Measurements from ENCODE around the gene SEMA6A. TPM values are rescaled to one million over a fixed set of nuclear protein-coding genes. Genes with fewer than 3 reads are reported as not detected.

SEMA6A gene
- total and polyA plus RNA-seq, 2 experiments from 2014 or later = 13.2 to 27.6 TPM

DNA sequence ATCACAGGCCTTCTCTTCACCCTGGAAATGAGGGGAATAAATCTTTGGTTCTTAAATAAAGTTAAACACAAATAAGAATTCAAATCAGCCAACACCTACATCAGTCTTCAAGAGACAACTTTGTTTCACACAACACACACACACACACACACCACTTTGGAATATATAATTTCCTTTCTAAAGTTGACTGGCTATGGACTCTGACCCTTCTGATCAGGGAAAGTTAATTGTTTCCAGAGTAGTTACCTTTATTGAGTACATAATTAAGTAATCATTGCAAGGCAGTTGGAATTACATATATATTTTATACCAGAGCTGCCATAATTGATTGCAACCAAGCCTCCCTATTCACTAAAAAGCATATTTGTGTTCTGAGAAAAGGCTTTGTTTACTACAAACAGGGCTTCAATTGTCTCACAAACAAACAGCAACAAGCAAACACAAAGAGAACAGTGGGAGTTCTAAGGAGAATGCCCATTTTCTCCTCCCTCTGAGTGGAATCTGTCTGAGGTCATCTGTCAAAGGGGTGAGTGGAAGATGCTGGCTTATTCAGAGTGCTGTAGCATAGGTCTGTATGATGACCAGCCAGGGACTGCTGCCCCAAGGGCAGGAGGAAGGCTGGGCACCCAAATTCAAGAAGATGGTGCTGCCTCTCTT, 136.6 kb downstream of the SEMA6A start:
- H3K4me3 ChIP-seq = no peak overlapping the region
- no peaks in the 10 kb centered on the region for H3K27me3 ChIP-seq
- DNase-seq (ENCODE audit: low read depth in 1 of 2, low spot score in 1 of 2) = no peak
- no peaks in the 10 kb centered on the region for H3K4me1 ChIP-seq (ENCODE audit: low read depth)
- no peaks in the 10 kb centered on the region for H3K36me3 ChIP-seq
- H3K27ac ChIP-seq = no peak overlapping the region
- TF ChIP-seq, protein P1, sequence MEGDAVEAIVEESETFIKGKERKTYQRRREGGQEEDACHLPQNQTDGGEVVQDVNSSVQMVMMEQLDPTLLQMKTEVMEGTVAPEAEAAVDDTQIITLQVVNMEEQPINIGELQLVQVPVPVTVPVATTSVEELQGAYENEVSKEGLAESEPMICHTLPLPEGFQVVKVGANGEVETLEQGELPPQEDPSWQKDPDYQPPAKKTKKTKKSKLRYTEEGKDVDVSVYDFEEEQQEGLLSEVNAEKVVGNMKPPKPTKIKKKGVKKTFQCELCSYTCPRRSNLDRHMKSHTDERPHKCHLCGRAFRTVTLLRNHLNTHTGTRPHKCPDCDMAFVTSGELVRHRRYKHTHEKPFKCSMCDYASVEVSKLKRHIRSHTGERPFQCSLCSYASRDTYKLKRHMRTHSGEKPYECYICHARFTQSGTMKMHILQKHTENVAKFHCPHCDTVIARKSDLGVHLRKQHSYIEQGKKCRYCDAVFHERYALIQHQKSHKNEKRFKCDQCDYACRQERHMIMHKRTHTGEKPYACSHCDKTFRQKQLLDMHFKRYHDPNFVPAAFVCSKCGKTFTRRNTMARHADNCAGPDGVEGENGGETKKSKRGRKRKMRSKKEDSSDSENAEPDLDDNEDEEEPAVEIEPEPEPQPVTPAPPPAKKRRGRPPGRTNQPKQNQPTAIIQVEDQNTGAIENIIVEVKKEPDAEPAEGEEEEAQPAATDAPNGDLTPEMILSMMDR (IDR thresholded peaks at IDR 0.05; ENCODE audit: low read depth, low read length) = no peak
- H3K9me3 ChIP-seq (ENCODE audit: low read depth) = no peaks in the 10 kb centered on the region

GRCh38 chr5:116437351-116437705, 137.3 kb downstream of the SEMA6A start:
- Histone ChIP-seq H3K27me3 (no peaks in the 10 kb centered on the region), H3K27ac (no peak overlapping the region), H3K9me3 (ENCODE audit: low read depth) (no peaks in the 10 kb centered on the region), H3K36me3 (no peaks in the 10 kb centered on the region), H3K4me1 (ENCODE audit: low read depth) (no peaks in the 10 kb centered on the region), H3K4me3 (no peak overlapping the region)
- TF ChIP-seq, protein P1 (IDR thresholded peaks at IDR 0.05; ENCODE audit: low read depth, low read length) = no peak
- no peak for DNase-seq (ENCODE audit: low read depth in 1 of 2, low spot score in 1 of 2)

DNA sequence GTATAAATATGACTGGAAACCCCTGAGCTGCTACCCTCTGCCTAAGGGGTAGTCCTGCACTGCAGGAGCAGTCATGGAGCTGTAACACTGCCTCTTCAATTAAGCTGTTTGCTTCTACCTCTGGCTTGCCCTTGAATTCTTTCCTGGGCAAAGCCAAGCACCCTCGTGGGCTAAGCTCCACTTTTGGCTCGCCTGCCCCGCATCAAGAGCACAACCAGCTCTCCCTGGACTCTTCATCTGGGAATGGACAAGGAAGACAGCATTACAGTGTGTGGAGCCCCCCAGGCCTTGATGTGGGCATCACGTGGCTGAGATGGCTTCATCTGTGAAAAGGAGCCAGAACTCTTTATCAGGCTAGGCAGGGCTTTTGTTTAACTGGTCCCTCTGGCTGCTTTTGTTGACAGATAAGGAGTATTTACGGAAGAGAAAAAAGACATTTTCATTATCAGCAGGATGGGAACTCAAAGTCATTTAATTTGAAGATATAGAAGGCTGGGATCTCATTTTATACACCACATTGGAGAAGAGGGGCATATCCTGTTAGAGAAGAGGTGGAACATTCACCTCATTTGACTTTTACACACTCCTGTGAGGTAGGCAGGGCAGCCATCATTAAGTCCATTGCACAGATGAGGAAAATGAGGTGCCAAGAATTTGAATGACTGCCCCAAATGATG, 137.8 kb downstream of the SEMA6A start:
- TF ChIP-seq, protein P1 (IDR thresholded peaks at IDR 0.05; ENCODE audit: low read depth, low read length) = no peak
- no peak for DNase-seq (ENCODE audit: low read depth in 1 of 2, low spot score in 1 of 2)
- no peak overlapping the region for H3K27ac ChIP-seq
- no peaks in the 10 kb centered on the region for H3K4me1 ChIP-seq (ENCODE audit: low read depth)
- no peaks in the 10 kb centered on the region for H3K9me3 ChIP-seq (ENCODE audit: low read depth)
- H3K27me3 ChIP-seq = no peaks in the 10 kb centered on the region
- H3K4me3 ChIP-seq = no peak overlapping the region
- no peaks in the 10 kb centered on the region for H3K36me3 ChIP-seq

DNA sequence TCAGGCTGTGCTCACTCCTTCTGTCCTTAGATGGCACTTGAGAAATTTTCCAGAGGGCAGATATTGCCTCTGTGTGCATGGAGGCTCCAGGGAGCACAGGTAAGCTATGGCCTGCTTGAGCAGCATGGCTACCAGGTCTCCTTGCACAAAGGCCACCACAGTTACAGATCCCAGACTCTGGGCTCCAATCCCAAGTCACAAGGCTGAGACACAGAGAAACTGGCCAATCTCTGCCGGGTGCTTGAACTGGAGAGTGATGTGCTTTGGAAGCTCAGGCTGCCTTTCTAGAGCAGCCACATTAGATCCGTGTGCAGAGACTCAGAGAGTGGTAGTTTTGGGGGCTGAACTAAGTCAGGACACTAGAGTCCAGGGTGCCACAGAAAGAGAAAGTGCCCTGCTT, 145.7 kb downstream of the SEMA6A start:
- no peaks in the 10 kb centered on the region for H3K27me3 ChIP-seq
- no peak overlapping the region for H3K4me3 ChIP-seq
- no peaks in the 10 kb centered on the region for H3K4me1 ChIP-seq (ENCODE audit: low read depth)
- no peak overlapping the region for H3K27ac ChIP-seq
- no peaks in the 10 kb centered on the region for H3K36me3 ChIP-seq
- DNase-seq (ENCODE audit: low read depth in 1 of 2, low spot score in 1 of 2) = no peak
- TF ChIP-seq, protein P1 (IDR thresholded peaks at IDR 0.05; ENCODE audit: low read depth, low read length) = no peak
- H3K9me3 ChIP-seq (ENCODE audit: low read depth) = no peaks in the 10 kb centered on the region

DNA sequence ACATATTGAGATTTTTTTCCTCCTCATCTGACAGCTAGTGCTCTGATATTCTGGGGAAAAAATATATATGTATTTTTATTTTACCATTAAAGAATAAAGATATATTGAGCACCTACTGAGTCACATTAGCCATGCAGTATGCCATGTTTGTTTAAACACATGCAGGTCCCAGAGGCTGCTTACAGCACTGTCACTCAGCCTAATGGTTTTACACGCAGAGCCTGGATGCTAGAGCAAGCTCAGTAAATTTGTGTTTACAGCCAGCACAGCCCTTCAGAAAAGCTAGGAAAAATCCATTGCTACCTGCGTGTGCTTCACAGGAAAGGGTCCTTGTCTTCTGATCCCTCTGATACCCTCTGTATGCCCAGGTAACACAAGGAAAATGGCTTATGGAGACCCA, 146.2 kb downstream of the SEMA6A start:
- no peak overlapping the region for H3K27ac ChIP-seq
- no peak for DNase-seq (ENCODE audit: low read depth in 1 of 2, low spot score in 1 of 2)
- TF ChIP-seq, protein P1 (IDR thresholded peaks at IDR 0.05; ENCODE audit: low read depth, low read length) = no peak
- H3K4me3 ChIP-seq = no peak overlapping the region
- no peaks in the 10 kb centered on the region for H3K27me3 ChIP-seq
- no peaks in the 10 kb centered on the region for H3K9me3 ChIP-seq (ENCODE audit: low read depth)
- no peaks in the 10 kb centered on the region for H3K4me1 ChIP-seq (ENCODE audit: low read depth)
- no peaks in the 10 kb centered on the region for H3K36me3 ChIP-seq

Measured in cardiac muscle cell (in vitro differentiated cells and primary cell).